HG03342 (cell line): ENCODE results near the gene LAMB3.

Experiments
- ATAC-seq: cut with Tn5 transposase; IDR thresholded peaks from one replicate; pipeline ENCODE4 v1.9.1; 2021; ENCODE audit warnings: mild to moderate bottlenecking, moderate library complexity; ENCODE audit not compliant: unreplicated experiment

The LAMB3 gene

GRCh38 chr1:209634005-209634737, 18.1 kb downstream of the LAMB3 start:
- ATAC-seq, result no peak

- ATAC-seq, result peak; percentile 55
These were observed 18.8 kb downstream of the LAMB3 start for GRCh38 chr1:209633335-209633997.

GRCh38 chr1:209630383-209631225, 21.6 kb downstream of the LAMB3 start:
- no peak for ATAC-seq

GRCh38 chr1:209629621-209630382, 22.4 kb downstream of the LAMB3 start:
- ATAC-seq, result no peak

- no peak for ATAC-seq
These were observed 23.5 kb downstream of the LAMB3 start for GRCh38 chr1:209628618-209629299.

GRCh38 chr1:209627732-209628196, 24.5 kb downstream of the LAMB3 start:
- peak; percentile 73 for ATAC-seq

GRCh38 chr1:209627027-209627731, 25.0 kb downstream of the LAMB3 start:
- no peak for ATAC-seq

GRCh38 chr1:209626346-209627026, 25.7 kb downstream of the LAMB3 start:
- no peak for ATAC-seq

GRCh38 chr1:209625791-209626285, 26.4 kb downstream of the LAMB3 start:
- no peak for ATAC-seq

GRCh38 chr1:209624558-209625549, 27.4 kb downstream of the LAMB3 start:
- no peak for ATAC-seq

- no peak for ATAC-seq
These were observed 29.1 kb downstream of the LAMB3 start for GRCh38 chr1:209622841-209623829.

GRCh38 chr1:209621741-209622655, 30.2 kb downstream of the LAMB3 start:
- ATAC-seq, result no peak

- ATAC-seq, result no peak
These were observed 30.9 kb downstream of the LAMB3 start for GRCh38 chr1:209621286-209621685.

GRCh38 chr1:209620487-209620884, 31.7 kb downstream of the LAMB3 start:
- ATAC-seq, result no peak
